GM19099 (cell line): ENCODE results near the gene DDB1.

Experiments
- POLR2A ChIP-seq: IDR thresholded peaks from 3 replicates; pipeline ENCODE4 v1.6.1; 2011; ENCODE audit warnings: low read depth; ENCODE audit not compliant: insufficient read length; ENCODE audit errors: extremely low read depth

DDB1 gene

DNA sequence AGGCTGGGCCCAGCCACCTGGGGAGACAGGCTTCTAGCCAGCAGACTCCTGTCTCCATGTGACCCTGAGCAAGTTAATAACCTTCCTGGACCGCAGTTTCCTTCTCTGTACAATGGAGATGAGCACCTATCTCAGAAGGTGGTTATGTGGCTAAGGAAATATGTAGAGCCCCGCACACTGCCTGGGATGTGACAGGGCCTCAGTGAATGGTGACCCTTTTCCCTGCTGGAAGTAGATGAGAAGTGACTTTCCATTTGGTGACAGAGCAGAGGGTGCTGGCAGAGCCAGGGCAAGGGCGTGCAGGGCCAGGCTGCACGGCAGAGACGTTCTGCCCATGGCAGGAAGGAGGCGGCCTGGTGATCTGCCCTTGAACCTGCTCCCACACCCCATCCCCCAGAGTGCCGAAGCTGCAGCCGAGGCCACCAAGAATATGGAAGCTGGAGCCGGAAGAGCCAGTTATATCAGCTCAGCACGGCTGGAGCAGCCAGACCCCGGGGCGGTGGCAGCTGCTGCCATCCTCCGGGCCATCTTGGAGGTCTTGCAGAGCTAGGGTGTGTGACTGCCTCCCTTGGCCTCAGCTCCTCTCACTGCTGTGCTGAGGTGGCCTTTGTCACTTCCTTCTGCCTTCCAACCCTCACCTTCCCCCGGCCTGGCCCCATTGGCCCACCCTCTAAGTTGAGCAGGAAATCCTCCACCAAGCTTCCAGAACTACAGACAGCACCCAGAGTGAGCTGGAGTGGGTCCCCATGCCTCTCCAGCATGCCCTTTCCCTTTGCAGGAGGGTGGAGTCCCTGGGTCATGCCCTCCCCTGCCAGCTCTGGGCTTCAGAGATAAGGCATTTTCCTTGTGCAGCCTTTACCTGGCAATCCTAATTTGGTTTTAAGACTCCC, 13.3 kb upstream of the DDB1 start:
- TF ChIP-seq POLR2A = no peak

GRCh38 chr11:61345170-61345610, 12.3 kb upstream of the DDB1 start:
- no peak for TF ChIP-seq POLR2A

GRCh38 chr11:61343792-61344745, 11.2 kb upstream of the DDB1 start:
- TF ChIP-seq POLR2A = no peak

GRCh38 chr11:61342207-61342803, 9.4 kb upstream of the DDB1 start:
- TF ChIP-seq POLR2A = no peak

DNA sequence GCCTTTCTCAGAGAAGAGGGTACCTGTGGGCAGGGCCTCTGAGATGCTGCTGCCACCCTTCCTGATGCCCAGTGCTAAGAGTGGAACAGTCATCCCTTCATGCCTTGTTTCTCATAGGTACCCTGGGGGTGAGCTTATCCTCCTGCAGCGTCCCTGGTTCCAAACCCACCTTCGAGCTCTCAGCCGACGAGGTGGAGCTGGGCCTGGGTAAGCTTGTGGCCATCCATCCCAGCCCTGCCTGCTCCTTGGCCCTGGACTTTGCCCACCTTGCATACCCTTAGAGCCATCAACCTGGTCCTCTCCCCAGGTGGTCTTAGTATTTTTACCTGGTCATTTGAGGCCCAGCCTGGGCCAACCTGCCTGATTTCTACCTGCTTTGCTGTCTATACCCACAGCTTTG, 8.8 kb upstream of the DDB1 start:
- no peak for TF ChIP-seq POLR2A

GRCh38 chr11:61340979-61341378, 8.1 kb upstream of the DDB1 start:
- TF ChIP-seq POLR2A = no peak

DNA sequence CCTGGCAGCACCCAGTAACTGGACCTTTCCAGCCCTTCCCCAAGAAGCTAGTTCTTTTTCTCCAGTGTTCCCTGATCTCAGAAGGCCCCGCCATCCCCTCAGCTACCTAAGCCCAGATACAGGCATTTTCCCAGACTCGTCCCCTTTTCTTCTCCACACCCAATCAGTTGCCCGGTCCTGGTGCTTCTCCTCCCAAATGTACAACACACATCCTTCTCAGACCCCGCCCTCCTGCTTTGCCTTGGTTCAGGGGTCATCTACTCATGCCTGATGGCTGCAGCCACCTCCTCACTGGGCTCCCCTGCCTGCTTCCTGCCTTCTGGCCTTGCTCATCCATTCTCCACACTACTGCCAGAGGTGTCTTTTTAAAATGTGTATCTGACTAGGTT, 6.6 kb upstream of the DDB1 start:
- TF ChIP-seq POLR2A = no peak

GRCh38 chr11:61338783-61339489, 6.0 kb upstream of the DDB1 start:
- no peak for TF ChIP-seq POLR2A

DNA sequence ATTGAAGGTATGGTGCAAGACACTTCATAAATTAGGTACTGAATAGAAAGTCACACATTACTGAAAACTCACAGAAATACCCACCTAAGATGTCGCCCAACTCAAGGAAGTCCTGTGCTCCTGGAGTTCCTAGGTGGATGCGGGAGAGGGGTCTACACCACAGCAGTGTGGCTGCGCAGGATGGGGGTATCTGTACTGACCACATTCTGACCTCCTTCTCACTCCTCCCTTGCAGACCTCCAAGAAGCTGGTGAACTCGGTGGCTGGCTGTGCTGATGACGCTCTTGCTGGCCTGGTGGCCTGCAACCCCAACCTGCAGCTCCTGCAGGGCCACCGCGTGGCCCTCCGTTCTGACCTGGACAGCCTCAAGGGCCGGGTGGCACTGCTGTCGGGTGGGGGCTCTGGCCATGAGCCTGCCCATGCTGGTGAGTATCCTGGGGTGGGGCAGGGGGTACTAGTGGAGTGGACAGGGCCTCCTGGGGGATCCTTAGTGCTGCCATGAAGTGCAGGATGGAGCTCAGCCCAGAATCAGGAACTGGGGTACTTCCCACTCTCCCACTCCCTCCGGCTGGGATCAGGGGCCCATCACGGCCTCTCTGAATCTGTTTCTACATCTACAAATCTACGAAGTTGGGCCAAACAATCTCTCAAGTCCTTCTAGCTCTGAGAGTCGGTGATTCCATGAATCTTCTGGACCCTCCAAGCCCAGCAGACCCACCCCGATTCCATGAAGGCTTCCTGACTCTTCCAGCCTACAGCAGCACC, 5.0 kb upstream of the DDB1 start:
- no peak for TF ChIP-seq POLR2A

DNA sequence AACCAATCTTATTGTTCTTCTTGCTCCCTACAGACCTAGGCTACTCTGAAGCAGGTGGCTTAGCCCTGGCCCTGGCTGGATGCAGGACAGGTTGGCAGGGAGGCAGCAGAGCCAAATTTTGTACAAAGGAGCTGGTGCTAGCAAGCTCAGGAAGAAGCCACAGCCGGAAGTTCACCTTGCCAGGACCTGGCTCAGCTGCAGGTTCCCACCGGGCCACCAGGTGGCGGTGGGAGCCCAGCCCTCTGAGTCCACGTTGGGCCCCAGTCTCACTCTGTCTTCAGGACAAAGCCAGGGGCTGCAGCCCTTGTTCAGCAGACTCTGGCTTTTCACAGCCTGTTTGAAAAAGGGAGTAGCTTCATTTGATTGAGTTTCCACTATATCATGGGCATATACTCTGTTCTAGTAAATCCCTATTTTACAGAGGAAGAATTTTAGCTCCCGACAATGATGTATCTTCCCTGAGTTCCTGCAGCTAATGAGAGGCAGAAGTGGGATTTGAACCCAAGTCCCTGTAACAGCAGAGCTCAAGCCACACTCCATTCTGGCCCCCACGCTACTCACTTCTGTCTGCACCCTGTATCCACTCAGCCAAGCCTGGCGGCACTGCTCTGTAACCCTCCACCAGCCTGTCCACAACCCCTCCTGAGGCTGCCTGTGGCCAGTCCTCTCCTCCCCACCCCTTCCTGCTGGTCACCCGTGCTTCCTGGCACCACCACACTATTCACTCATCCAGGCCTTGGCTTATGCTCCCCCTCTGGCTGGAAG, 3.4 kb upstream of the DDB1 start:
- no peak for TF ChIP-seq POLR2A

- TF ChIP-seq POLR2A = no peak
Observed at GRCh38 chr11:61335355-61335710, 2.4 kb upstream of the DDB1 start.

- TF ChIP-seq POLR2A = no peak
Observed at GRCh38 chr11:61334434-61335354, 1.8 kb upstream of the DDB1 start.
